ENCODE results near the gene COMMD6.

GRCh38 chr13:75491376-75491775 is 46.3 kb downstream of the COMMD6 start:
- TF ChIP-seq CTCF (IDR thresholded peaks at IDR 0.05; ENCODE audit: low read depth, low read length, poor library complexity, severe bottlenecking) (no peak), EZH2phosphoT487 (IDR thresholded peaks at IDR 0.05; ENCODE audit: borderline replicate concordance, low read length) (no peak)
